ENCODE results near the gene ATP2B2.

GRCh38 chr3:10395671-10396070 lies 109.7 kb downstream of the ATP2B2 start:
- no peak for TF ChIP-seq CTCF (conservative IDR thresholded peaks at IDR 0.05; ENCODE audit: low read length)
- no peak for TF ChIP-seq EZH2phosphoT487 (IDR thresholded peaks at IDR 0.05; ENCODE audit: borderline replicate concordance)

Measured in Loucy (cell line).